Brain microvascular endothelial cell (primary cell): Measurements from ENCODE around the gene UBAP2.

Experiments used
- DNase-seq: peaks from one replicate; pipeline ENCODE4 v3.0.0-alpha.2; 2020
- H3K27ac ChIP-seq: fragments of 250-450 bp; sonication (Bioruptor Pico); 2 replicates; pipeline ENCODE4 v1.5.1; 2020; ENCODE audit warnings: mild to moderate bottlenecking, moderate library complexity
- H3K27me3 ChIP-seq: fragments of 250-450 bp; sonication (Bioruptor Pico); replicated peaks from 2 replicates; pipeline ENCODE4 v1.5.1; 2020; ENCODE audit warnings: mild to moderate bottlenecking
- H3K36me3 ChIP-seq: fragments of 250-450 bp; sonication (Bioruptor Pico); replicated peaks from 2 replicates; pipeline ENCODE4 v1.5.1; 2020; ENCODE audit warnings: mild to moderate bottlenecking
- H3K4me3 ChIP-seq: 2 replicates; pipeline ENCODE4 v1.5.1; 2011; ENCODE audit warnings: low read depth, mild to moderate bottlenecking, control low read depth, low read length, moderate library complexity
- in situ Hi-C: cut with HindIII; loops from 2 replicates; pipeline ENCODE4 v1.10.0; 2017; ENCODE audit warnings: low sequenced_read_pairs, low pct_ligation_motif_present
- TF ChIP-seq, protein P1 (sequence below): IDR thresholded peaks from 2 replicates; pipeline ENCODE4 v1.5.1; 2011; ENCODE audit warnings: low read depth, mild to moderate bottlenecking, moderate library complexity, low read length, control low read depth, inconsistent platforms; ENCODE audit errors: missing control alignments

Gene UBAP2

DNA sequence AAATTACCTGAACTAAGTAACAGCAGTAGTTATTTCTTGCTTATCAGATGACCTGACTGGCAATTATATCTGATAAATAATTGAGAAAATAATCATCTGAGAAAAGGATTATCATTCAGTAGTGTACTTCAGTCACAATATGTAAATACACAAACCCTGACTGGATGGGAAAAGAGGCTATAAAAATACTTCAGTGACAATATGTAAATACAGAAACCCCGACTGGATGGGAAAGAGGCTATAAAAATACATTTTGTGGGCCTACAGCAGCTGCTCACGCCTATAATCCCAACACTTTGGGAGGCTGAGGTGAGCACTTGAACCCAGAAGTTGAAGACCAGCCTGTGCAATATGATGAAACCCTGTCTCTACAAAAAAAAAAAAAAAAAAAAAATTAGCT is 11.1 kb downstream of the UBAP2 start:
- peaks cover 4% of the 10 kb centered on the region for H3K36me3 ChIP-seq
- no peak overlapping the region for H3K27ac ChIP-seq
- in situ Hi-C loops = no loop called here
- TF ChIP-seq, protein P1, sequence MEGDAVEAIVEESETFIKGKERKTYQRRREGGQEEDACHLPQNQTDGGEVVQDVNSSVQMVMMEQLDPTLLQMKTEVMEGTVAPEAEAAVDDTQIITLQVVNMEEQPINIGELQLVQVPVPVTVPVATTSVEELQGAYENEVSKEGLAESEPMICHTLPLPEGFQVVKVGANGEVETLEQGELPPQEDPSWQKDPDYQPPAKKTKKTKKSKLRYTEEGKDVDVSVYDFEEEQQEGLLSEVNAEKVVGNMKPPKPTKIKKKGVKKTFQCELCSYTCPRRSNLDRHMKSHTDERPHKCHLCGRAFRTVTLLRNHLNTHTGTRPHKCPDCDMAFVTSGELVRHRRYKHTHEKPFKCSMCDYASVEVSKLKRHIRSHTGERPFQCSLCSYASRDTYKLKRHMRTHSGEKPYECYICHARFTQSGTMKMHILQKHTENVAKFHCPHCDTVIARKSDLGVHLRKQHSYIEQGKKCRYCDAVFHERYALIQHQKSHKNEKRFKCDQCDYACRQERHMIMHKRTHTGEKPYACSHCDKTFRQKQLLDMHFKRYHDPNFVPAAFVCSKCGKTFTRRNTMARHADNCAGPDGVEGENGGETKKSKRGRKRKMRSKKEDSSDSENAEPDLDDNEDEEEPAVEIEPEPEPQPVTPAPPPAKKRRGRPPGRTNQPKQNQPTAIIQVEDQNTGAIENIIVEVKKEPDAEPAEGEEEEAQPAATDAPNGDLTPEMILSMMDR = no peak
- no peaks in the 10 kb centered on the region for H3K27me3 ChIP-seq
- no peak for DNase-seq
- H3K4me3 ChIP-seq = no peak overlapping the region

DNA sequence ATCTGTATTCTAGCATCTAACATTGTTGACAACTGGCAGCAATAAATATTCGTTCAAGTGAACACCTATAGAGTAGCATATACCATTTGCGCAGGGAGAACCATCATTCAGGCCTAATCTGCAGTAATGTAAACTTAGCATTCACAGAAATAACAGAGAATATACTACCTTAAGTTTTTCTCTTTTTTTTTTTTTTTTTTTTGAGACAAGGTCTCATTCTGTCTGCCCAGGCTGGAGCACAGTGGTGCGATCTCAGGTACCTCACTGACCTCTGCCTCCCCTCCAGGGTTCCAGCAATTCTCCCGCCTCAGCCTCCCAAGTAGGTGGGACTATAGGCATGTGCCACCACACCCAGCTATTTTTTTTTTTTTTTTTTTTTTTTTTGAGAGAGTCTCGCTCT is 12.1 kb downstream of the UBAP2 start:
- TF ChIP-seq, protein P1 = no peak
- in situ Hi-C loops = no loop called here
- Histone ChIP-seq H3K36me3 (peaks cover 6% of the 10 kb centered on the region), H3K27me3 (no peaks in the 10 kb centered on the region), H3K27ac (no peak overlapping the region), H3K4me3 (no peak overlapping the region)
- no peak for DNase-seq

DNA sequence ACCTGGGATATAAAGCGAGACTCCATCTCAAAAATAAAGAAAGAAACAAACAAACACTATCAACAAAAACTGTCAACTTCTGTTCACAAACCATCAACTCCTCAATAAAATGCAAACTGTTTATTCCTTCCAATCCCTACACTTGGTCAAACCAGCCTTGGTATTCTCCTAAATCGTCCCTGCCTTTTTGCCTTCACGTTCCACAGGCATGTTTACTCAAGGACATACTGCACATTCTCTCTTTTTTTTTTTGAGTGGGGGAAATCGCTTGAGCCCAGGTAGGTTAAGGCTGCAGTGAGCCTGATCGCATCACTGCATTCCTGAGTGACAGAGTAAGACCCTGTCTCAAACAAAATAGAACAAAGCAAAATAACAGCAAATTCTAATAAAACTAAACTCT is 13.0 kb downstream of the UBAP2 start:
- in situ Hi-C loops = no loop called here
- no peak for DNase-seq
- TF ChIP-seq, protein P1 = no peak

DNA sequence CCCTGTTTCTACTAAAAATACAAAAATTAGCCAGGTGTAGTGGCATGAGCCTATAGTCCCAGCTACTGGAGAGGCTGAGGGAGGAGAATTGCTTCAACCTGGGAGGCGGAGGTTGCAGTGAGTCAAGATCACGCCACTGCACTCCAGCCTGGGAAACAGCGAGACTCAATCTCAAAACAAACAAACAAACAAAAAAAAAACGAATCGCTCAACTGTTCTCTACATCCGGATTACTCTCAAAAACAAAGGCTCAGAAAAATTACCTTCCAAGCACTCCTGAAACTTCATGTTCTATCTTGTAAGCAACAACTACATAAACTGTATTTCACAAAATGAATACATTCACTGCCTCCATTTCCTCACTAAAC is 14.0 kb downstream of the UBAP2 start:
- TF ChIP-seq, protein P1 = no peak
- in situ Hi-C loops = no loop called here
- DNase-seq = peak; percentile 65
- no peak overlapping the region for H3K4me3 ChIP-seq
- H3K36me3 ChIP-seq = peaks cover 2% of the 10 kb centered on the region
- H3K27me3 ChIP-seq = no peaks in the 10 kb centered on the region
- H3K27ac ChIP-seq = peak overlapping the region; percentile 48

More for the DNA sequence above, 13.0 kb downstream of the UBAP2 start:
- no peak overlapping the region for H3K27ac ChIP-seq
- H3K36me3 ChIP-seq = peaks cover 6% of the 10 kb centered on the region
- H3K27me3 ChIP-seq = no peaks in the 10 kb centered on the region
- H3K4me3 ChIP-seq = no peak overlapping the region

DNA sequence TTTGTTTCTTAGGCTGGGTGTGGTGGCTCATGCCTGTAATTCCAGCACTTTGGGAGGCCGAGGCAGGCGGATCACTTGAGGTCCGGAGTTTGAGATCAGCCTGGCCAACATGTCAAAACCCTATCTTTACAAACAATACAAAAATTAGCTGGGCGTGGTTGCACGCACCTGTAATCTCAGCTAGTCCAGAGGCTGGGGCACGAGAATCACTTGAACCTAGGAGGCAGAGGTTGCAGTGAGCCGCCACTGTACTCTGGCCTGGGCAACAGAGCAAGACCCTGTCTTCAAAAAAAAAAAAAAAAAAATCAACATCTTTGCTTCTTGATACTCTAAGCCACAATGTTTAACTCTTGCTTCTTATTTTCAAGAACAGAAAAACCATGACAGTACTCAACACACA is 16.1 kb downstream of the UBAP2 start:
- DNase-seq = no peak
- in situ Hi-C loops = no loop called here

More for the DNA sequence above, 16.1 kb downstream of the UBAP2 start:
- Histone ChIP-seq H3K4me3 (no peak overlapping the region), H3K36me3 (peaks cover 10% of the 10 kb centered on the region), H3K27ac (no peak overlapping the region), H3K27me3 (no peaks in the 10 kb centered on the region)
- TF ChIP-seq, protein P1 = no peak
